HG02884 (cell line): ENCODE results near the gene CHTF8.

Experiments used
- ATAC-seq: cut with Tn5 transposase; IDR thresholded peaks from one replicate; pipeline ENCODE4 v1.9.1; 2021; ENCODE audit warnings: mild to moderate bottlenecking, moderate library complexity; ENCODE audit not compliant: unreplicated experiment

Gene CHTF8

DNA sequence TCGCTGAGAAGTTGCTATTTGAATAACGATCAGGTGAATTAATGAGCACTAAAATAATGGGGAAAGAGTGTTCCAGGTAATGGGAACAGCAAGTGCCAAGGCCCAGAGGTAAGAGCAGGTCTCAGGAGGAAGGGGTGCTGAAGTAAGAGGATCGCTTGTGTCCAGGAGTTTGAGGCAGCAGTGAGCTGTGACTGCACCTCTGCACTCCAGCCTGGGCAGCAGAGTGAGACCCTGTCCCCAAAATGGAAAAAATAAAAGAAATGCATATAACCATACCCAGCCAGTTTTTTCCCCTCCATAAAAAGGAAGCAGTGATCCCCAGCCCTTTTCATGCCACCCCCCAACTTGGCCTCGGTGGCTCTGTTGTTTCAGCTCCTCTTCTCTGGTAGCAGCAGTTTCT, 43.7 kb downstream of the CHTF8 start:
- ATAC-seq = no peak

DNA sequence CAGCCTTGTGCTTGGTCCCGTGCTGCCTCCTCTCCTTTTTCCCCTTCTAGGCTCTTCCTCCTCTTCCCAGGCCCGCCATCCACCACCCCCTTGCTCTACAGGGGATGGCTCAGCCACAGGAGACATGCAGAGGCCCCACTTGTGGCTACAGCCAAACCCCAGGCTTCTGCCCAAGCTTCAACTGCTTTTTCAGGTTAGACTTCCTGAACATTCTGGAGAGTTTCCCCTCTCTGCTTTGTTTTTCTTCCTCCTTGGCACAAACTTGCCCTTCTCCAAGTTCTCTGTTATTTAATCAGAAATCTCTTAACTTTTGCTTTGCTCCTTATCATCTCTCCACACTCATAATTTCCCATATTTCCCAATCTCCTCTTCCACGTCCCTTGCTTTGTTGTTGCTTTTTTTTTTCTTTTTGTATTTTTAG, 45.2 kb downstream of the CHTF8 start:
- ATAC-seq = no peak

DNA sequence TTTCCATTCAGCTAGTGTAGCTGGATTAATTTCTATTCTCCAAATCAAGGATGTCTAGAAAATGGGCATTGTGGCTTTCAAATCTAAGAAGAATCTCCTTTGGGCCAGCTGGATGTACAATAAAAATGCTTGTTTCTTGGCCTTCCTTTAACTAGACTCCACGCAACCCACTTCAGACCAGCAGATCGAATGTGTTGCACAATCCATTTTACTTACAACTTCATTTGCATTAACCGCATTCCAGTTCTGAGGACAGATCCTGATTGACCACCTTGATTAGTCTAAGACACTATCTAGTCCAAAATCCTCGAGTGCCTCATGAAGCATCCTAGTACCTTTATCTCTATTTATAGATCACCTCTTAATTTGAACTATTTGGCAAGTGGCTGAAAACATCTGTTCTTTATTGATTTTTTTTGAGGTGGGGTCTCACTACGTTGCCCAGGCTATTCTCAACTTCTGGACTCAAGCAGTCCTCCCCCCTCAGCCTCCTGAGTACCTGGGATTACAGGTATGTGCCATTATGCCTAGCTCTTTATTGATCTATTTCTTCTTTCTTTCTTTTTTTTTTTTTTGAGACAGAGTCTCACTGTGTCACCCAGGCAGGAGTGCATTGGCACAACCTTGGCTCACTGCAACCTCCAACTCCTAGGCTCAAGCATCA, 47.2 kb downstream of the CHTF8 start:
- no peak for ATAC-seq

DNA sequence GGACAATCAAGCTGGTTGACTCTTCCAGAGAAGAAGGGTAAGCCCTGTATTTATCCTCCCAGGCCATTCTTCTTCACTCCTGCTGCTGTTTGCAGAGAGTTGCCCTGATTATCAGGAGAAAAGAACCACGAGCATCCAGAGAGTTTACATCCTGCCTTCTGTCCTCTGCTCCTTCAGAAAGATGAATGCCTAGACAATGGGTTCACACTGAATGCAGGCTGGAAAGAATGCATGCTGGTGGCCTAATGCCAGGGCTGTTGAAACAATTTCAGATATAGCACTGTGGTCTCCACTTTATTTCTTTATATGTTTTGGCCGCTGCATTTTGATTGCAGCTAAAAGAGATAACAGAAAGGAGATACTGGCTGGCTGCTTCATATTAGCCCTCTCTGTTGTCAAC, 48.1 kb downstream of the CHTF8 start:
- no peak for ATAC-seq

DNA sequence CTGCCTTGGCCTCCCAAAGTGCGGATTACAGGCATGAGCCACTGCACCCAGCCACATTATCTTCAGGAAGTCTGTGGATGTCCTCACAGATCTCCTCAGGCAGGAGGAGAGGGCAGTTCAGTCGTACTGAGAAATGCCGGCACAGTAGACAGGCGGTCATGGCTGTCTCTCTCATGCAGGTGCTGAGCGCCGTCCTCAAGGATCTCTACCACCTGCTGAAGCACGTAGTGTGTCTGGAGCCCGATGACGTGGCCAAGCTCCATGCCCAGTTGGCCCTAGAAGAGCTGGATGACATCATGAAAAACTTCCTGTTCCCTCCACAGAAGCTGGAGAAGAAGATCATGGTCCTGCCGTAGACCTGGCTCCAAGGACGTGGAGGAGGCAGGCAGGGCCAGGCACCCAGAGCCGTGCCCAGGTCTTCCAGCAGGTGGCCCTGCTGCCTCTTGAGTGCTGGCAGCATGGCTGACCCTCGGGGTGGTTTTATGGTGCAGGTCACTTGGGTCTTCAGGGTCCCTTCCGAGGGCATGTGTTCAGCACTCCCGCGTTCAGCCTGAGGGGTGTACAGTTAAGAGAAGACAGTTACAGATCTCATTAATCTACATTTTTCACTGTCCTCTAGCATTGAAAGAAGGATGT, 49.0 kb downstream of the CHTF8 start:
- ATAC-seq = no peak

DNA sequence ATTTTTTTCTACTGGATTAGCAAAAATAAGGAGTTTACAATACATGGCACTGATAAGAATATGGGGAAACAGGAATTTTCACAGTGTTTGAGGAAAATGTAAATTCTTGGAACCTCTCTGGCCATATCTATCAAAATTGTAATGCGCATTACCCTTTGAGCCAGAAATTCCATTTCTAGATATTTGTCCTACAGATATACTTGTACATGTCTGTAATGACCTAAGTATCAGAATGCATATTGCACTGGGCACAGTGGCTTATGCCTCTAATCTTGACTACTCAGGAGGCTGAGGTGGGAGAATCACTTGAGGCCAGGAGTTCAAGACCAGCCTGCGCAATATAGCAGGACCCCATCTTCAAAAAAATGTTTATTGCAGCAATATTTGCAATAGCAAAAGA, 52.7 kb downstream of the CHTF8 start:
- no peak for ATAC-seq

DNA sequence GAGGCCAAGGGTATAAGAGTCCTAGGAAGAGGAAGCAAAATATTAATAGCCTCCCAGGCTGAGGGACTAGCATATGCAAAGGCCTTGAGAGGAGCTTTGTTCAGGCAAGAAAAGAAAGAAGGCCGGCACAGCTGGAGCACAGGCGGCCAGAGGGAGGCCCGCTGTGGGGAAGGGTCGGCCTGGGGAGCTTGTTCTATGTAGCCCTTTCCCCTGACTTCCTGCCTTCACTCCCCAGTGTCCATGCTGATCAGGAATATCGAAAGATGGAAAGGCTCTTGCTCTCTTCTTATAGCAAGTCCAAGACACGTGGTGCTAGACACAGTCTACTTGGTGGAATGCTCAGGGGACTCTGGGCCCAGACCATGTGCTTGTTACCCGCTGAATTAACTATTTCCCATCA, 54.3 kb downstream of the CHTF8 start:
- no peak for ATAC-seq

DNA sequence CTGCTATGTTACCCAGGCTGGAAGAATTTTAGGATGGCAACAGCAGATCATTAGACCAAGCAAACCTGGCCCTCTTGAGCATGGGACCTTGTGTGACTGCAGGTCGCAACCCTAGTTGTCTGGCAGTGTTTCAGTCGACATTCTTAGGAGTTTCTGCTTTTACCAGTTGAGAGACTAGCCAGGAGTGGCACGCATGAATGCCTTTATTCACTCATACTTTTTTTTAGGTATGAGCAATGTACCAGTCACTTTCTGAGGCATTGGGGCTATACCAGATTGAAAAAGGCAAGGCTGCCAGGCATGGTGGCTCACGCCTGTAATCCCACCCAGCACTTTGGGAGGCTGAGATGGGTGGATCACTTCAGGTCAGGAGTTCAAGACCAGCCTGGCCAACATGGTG, 55.1 kb downstream of the CHTF8 start:
- no peak for ATAC-seq

DNA sequence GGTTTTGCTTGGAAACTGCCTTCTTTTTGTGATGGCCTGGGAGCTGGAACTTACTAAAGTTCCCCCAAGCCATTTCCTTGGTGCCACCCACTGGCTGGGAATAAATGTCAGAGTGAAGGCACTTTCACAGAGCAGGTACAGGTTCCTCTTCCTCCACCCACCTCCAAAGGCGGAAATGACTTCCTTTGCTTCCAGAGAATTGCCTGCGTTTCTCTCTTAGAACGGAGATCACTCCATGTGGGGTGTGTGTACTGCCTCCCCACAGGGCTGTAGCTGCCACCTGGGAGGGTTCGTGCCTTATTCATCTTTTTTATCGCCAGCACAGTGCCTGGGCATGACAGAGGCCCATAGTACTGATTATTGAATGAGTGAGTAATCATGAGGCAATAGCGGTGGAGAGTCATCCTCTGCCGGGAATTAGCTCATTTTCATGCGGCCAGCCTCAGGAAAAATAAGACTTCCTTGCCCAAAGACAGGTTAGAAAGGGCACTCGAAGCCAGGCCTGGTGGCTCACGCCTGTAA, 59.1 kb downstream of the CHTF8 start:
- ATAC-seq = no peak

DNA sequence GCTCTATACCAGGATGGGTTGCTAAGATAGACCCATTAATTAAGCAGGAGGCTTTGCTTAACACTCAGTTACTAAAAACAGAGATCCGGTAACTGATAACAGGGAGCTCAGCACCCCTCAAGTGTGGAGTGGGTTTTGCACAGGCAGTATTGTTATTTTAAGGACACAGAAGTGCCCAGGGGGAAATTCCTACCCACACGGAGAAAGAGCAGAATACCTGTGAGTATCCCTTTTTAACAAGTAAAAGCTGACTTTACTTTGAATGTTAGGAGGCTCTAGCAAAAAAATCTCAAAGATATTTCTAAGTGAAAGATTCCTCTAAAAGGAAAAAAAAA, 59.8 kb downstream of the CHTF8 start:
- ATAC-seq = no peak

DNA sequence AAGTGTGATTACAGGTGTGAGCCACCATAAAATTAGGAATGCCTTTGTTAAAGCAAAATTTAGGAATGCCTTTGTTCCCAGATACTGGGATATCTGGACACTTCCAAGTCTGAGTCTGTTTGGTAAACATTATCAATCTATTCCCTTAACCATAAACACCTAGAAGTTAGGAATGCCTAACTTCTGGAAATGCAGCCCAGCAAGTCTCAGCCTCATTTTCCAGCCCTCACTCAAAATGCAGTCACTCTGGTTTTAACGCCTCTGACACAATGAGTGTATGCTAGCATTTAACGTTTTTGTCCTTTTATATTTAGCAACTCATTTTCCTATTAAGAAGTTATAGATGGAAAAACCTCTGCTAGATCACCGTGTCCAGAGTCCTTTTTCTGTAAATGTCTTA, 61.4 kb downstream of the CHTF8 start:
- ATAC-seq = no peak

DNA sequence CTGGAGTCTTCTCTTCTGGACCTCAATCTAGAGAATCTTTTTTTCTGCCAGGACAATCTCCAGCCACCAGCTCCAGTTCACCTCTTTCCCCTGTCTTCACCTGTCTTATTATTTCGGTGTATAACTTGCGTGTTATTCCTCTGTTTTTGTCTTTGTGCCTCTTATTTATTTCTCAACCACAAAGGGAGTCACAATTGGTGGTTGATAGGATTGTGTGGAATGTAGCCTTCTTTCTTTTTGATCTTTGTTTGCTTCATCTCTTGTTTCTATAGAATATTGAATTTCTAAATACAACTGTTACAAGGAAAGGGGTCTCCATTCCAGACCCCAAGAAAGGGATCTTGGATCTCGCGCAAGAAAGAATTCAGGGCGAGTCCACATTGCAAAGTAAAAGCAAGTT, 62.9 kb downstream of the CHTF8 start:
- no peak for ATAC-seq
